ENCODE data around the gene UBE2J1.

UBE2J1 gene

GRCh38 chr6:89361171-89361570 is 8.6 kb upstream of the UBE2J1 start:
- no peak overlapping the region for H3K27ac ChIP-seq
- TF ChIP-seq ZFX (IDR thresholded peaks at IDR 0.05) (no peak), CTCF (conservative IDR thresholded peaks at IDR 0.05) (no peak)

GRCh38 chr6:89360415-89360999 is 8.0 kb upstream of the UBE2J1 start:
- TF ChIP-seq ZFX (IDR thresholded peaks at IDR 0.05) (no peak), CTCF (conservative IDR thresholded peaks at IDR 0.05) (no peak)
- no peak overlapping the region for H3K27ac ChIP-seq

- no peak overlapping the region for H3K27ac ChIP-seq
- TF ChIP-seq ZFX (IDR thresholded peaks at IDR 0.05) (no peak), CTCF (conservative IDR thresholded peaks at IDR 0.05) (no peak)
Observed at GRCh38 chr6:89359561-89359960, 7.0 kb upstream of the UBE2J1 start.

GRCh38 chr6:89357390-89357789 is 4.9 kb upstream of the UBE2J1 start:
- TF ChIP-seq CTCF (conservative IDR thresholded peaks at IDR 0.05) (no peak), ZFX (IDR thresholded peaks at IDR 0.05) (no peak)
- no peak overlapping the region for H3K27ac ChIP-seq

GRCh38 chr6:89356642-89357170 is 4.2 kb upstream of the UBE2J1 start:
- TF ChIP-seq ZFX (IDR thresholded peaks at IDR 0.05) = no peak
- H3K27ac ChIP-seq = no peak overlapping the region

- TF ChIP-seq CTCF (conservative IDR thresholded peaks at IDR 0.05) (no peak), ZFX (IDR thresholded peaks at IDR 0.05) (no peak)
- no peak overlapping the region for H3K27ac ChIP-seq
Observed at GRCh38 chr6:89355511-89356194, 3.1 kb upstream of the UBE2J1 start.

- no peak overlapping the region for H3K27ac ChIP-seq
- TF ChIP-seq CTCF (conservative IDR thresholded peaks at IDR 0.05) (no peak), ZFX (IDR thresholded peaks at IDR 0.05) (no peak)
Observed at GRCh38 chr6:89353702-89354392, 1.3 kb upstream of the UBE2J1 start.

Measured in C4-2B (cell line).